HT1080 (cell line): Measurements from ENCODE around the gene SLC25A21. TPM values are rescaled to one million over a fixed set of nuclear protein-coding genes. Genes with fewer than 3 reads are reported as not detected.
"Not testable (repeated sequence)": the region's sequence is repeated elsewhere in the genome, so short reads cannot be mapped to it uniquely, and the experiment has no call there.

Experiments
- DNase-seq: peaks from one replicate; pipeline ENCODE4 v3.0.0-alpha.2; 2015; ENCODE audit warnings: low read depth
- total RNA-seq: library from RNA; depleted of rRNA; stranded (reverse); fragments of >200 nt; shearing (Covaris generic); gene quantifications from 2 replicates; pipeline ENCODE4 v1.2.3, GENCODE V29; 2014

Gene SLC25A21
- total RNA-seq, 1 experiment from 2014 or later: 0.37 TPM

- no peak for DNase-seq
Observed at GRCh38 chr14:36947362-36947761, 225.0 kb downstream of the SLC25A21 start.

- no peak for DNase-seq
Observed at GRCh38 chr14:36946872-36947271, 225.5 kb downstream of the SLC25A21 start.

GRCh38 chr14:36944307-36945010 lies 227.9 kb downstream of the SLC25A21 start:
- DNase-seq: peak; percentile 45

GRCh38 chr14:36942522-36943245 lies 229.7 kb downstream of the SLC25A21 start:
- peak; percentile 45 for DNase-seq

- DNase-seq: peak; percentile 52
Observed at GRCh38 chr14:36941783-36942521, 230.5 kb downstream of the SLC25A21 start.

GRCh38 chr14:36940476-36940875 lies 231.9 kb downstream of the SLC25A21 start:
- DNase-seq: no peak

- no peak for DNase-seq
Observed at GRCh38 chr14:36939265-36939664, 233.1 kb downstream of the SLC25A21 start.

- no peak for DNase-seq
Observed at GRCh38 chr14:36938678-36939077, 233.7 kb downstream of the SLC25A21 start.

GRCh38 chr14:36935976-36936678 lies 236.3 kb downstream of the SLC25A21 start:
- DNase-seq: peak; percentile 17

- no peak for DNase-seq
Observed at GRCh38 chr14:36934304-36934703, 238.1 kb downstream of the SLC25A21 start.

GRCh38 chr14:36931791-36932190 lies 240.6 kb downstream of the SLC25A21 start:
- no peak for DNase-seq

GRCh38 chr14:36928432-36928831 lies 244.0 kb downstream of the SLC25A21 start:
- no peak for DNase-seq

- DNase-seq: no peak
Observed at GRCh38 chr14:36925094-36925493, 247.3 kb downstream of the SLC25A21 start.

GRCh38 chr14:36916668-36917067 lies 255.7 kb downstream of the SLC25A21 start:
- DNase-seq: no peak

- no peak for DNase-seq
Observed at GRCh38 chr14:36915081-36915480, 257.3 kb downstream of the SLC25A21 start.

- no peak for DNase-seq
Observed at GRCh38 chr14:36910578-36910977, 261.8 kb downstream of the SLC25A21 start.

- no peak for DNase-seq
Observed at GRCh38 chr14:36905272-36905888, 267.0 kb downstream of the SLC25A21 start.

- no peak for DNase-seq
Observed at GRCh38 chr14:36901861-36902260, 270.5 kb downstream of the SLC25A21 start.

- no peak for DNase-seq
Observed at GRCh38 chr14:36900846-36901245, 271.6 kb downstream of the SLC25A21 start.

GRCh38 chr14:36896300-36896699 lies 276.1 kb downstream of the SLC25A21 start:
- not testable (repeated sequence) for DNase-seq

GRCh38 chr14:36884049-36884448 lies 288.4 kb downstream of the SLC25A21 start:
- DNase-seq: no peak
